SK-N-SH (cell line): ENCODE data around the gene PROSER3.

ENCODE experiments used
- CTCF ChIP-seq: fragments of 200-600 bp; sonication (generic); IDR thresholded peaks from 2 replicates; pipeline ENCODE4 v1.6.1; 2017; ENCODE audit warnings: antibody characterized with exemption, mild to moderate bottlenecking, moderate library complexity
- EZH2phosphoT487 ChIP-seq: fragments of 200-600 bp; sonication (generic); IDR thresholded peaks from 2 replicates; pipeline ENCODE4 v1.6.1; 2017; ENCODE audit warnings: low read depth, mixed run types, mild to moderate bottlenecking, antibody characterized with exemption, moderate library complexity, borderline replicate concordance
- POLR2AphosphoS5 ChIP-seq: IDR thresholded peaks from 2 replicates; pipeline ENCODE4 v1.6.1; 2012; ENCODE audit warnings: low read depth, low read length
- RCOR1 ChIP-seq: fragments of 150-350 bp; IDR thresholded peaks from 2 replicates; pipeline ENCODE4 v1.6.1; 2017; ENCODE audit warnings: antibody characterized with exemption, low read length
- ZBTB33 ChIP-seq: IDR thresholded peaks from 2 replicates; pipeline ENCODE4 v1.4.0; 2012; ENCODE audit warnings: low read depth, borderline replicate concordance
- TF ChIP-seq, protein P1 (sequence below): IDR thresholded peaks from 2 replicates; pipeline ENCODE4; 2012

DNA sequence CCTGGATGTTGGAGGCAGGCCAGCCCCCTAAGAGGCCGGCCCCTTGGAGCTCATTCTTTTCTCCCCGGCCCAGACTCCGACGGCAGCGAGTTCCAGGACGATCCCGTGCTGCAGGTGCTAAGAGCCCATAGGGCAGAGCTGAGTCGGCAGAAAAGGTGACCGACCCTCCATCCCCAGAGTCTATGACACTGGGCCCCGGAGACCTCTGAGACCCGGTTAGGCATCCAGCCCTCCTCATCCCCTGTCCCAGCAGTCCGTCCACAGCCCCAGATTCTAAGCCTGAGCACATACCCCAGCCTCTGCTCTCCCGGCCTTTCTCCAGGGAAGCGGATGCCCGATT, 10.1 kb downstream of the PROSER3 start:
- no peak for TF ChIP-seq CTCF
- no peak for TF ChIP-seq RCOR1
- TF ChIP-seq, protein P1, sequence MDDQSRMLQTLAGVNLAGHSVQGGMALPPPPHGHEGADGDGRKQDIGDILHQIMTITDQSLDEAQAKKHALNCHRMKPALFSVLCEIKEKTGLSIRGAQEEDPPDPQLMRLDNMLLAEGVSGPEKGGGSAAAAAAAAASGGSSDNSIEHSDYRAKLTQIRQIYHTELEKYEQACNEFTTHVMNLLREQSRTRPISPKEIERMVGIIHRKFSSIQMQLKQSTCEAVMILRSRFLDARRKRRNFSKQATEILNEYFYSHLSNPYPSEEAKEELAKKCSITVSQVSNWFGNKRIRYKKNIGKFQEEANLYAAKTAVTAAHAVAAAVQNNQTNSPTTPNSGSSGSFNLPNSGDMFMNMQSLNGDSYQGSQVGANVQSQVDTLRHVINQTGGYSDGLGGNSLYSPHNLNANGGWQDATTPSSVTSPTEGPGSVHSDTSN = no peak
- no peak for TF ChIP-seq ZBTB33
- TF ChIP-seq POLR2AphosphoS5 = no peak
- TF ChIP-seq EZH2phosphoT487 = no peak
